GM12878 (cell line): ENCODE data around the gene CAT. TPM values are rescaled to one million over a fixed set of nuclear protein-coding genes. Genes with fewer than 3 reads are reported as not detected.

Experiments
- ATAC-seq: fragments of 200-7000 bp; cut with Tn5 transposase; 3 replicates; pipeline ENCODE4 v1.9.1; 2020; ENCODE audit warnings: mild to moderate bottlenecking, moderate library complexity
- BruUV-seq: library from RNA; stranded (reverse); fragments of 400-500 nt; replicated peaks from 2 replicates; lab custom pipeline; 2021; lab: Mats Ljungman, UMichigan
- CTCF ChIA-PET: fragments of 300-600 bp; sonication (Branson Sonifier 250); formaldehyde crosslinking; extraction: SDS; loops from one replicate; lab custom pipeline; 2021; ENCODE audit warnings: inconsistent platforms; lab: Yijun Ruan, JAX
- POLR2A ChIA-PET: fragments of 350-600 bp; formaldehyde crosslinking; extraction: SDS; loops from one replicate; lab custom pipeline; 2021; ENCODE audit warnings: inconsistent platforms; lab: Charles Lee
- RAD21 ChIA-PET: fragments of 300-600 bp; sonication (Branson Sonifier 250); formaldehyde crosslinking; loops from one replicate; lab custom pipeline; 2023; ENCODE audit warnings: antibody characterized with exemption; ENCODE audit not compliant: unreplicated experiment; lab: Charles Lee
- SMC1A ChIA-PET: fragments of 300-600 bp; sonication (Branson Sonifier 250); formaldehyde crosslinking; loops from one replicate; lab custom pipeline; 2023; ENCODE audit not compliant: unreplicated experiment, uncharacterized antibody; lab: Charles Lee
- DNase-seq: peaks from one replicate; pipeline ENCODE4 v3.0.0-alpha.2; 2011; ENCODE audit warnings: low read depth, low spot score
- FAIRE-seq: peaks from 3 replicates; lab custom pipeline; 2011; peaks lifted over from hg19 to GRCh38; lab: Jason Lieb, UNC
- H2AFZ ChIP-seq: 2 replicates; pipeline ENCODE4 v1.6.0; 2011; ENCODE audit warnings: low read depth, low read length, control low read depth; ENCODE audit not compliant: control insufficient read depth
- H3K27ac ChIP-seq: 2 replicates; pipeline ENCODE4 v1.5.1; 2011; ENCODE audit warnings: control low read depth; ENCODE audit not compliant: control insufficient read depth, insufficient read depth
- H3K27me3 ChIP-seq, 2 experiments: replicated peaks in 1 of 2; 2 replicates each; pipeline versions ENCODE4 v1.6.0 to v1.6.1; 2011; ENCODE audit warnings: low read length in 1 of 2; ENCODE audit not compliant: control insufficient read depth in 2 of 2, insufficient read depth in 2 of 2
- H3K36me3 ChIP-seq, 2 experiments: 2 replicates each; pipeline ENCODE4 v1.5.1; 2011; ENCODE audit warnings: low read length in 1 of 2; ENCODE audit not compliant: control insufficient read depth in 2 of 2, insufficient read depth in 2 of 2
- H3K4me1 ChIP-seq: 2 replicates; pipeline ENCODE4 v1.6.1; 2011; ENCODE audit warnings: mild to moderate bottlenecking, low read length, moderate library complexity, mixed read lengths; ENCODE audit not compliant: control insufficient read depth, insufficient read depth
- H3K4me2 ChIP-seq: 2 replicates; pipeline ENCODE4 v1.6.0; 2011; ENCODE audit warnings: control low read depth; ENCODE audit not compliant: control insufficient read depth, insufficient read depth
- H3K4me3 ChIP-seq: fragments of 200-600 bp; sonication (generic); 2 replicates; pipeline ENCODE4 v1.5.1; 2016
- H3K79me2 ChIP-seq: 2 replicates; pipeline ENCODE4 v1.6.0; 2011; ENCODE audit warnings: low read length; ENCODE audit not compliant: control insufficient read depth, insufficient read depth
- H3K9ac ChIP-seq: 2 replicates; pipeline ENCODE4 v1.8.0; 2011; ENCODE audit warnings: low read length, control low read depth, mixed read lengths; ENCODE audit not compliant: control insufficient read depth, insufficient read depth
- H3K9me3 ChIP-seq: replicated peaks from 3 replicates; pipeline ENCODE4 v1.5.1; 2011; ENCODE audit warnings: mild to moderate bottlenecking, low read length; ENCODE audit not compliant: control insufficient read depth, insufficient read depth
- H4K20me1 ChIP-seq: 2 replicates; pipeline ENCODE4 v1.6.0; 2011; ENCODE audit not compliant: control insufficient read depth, insufficient read depth
- ESRRA ChIP-seq: IDR thresholded peaks from 2 replicates; pipeline ENCODE4 v1.6.1; 2012; ENCODE audit warnings: mild to moderate bottlenecking, low read length, improper control_type of control experiment
- KDM1A ChIP-seq: fragments of 200-600 bp; sonication (generic); IDR thresholded peaks from 2 replicates; pipeline ENCODE4 v1.6.1; 2016; ENCODE audit warnings: borderline replicate concordance
- MTA3 ChIP-seq: IDR thresholded peaks from 2 replicates; pipeline ENCODE4 v1.6.1; 2012; ENCODE audit warnings: low read length, inconsistent platforms, borderline replicate concordance
- MYB ChIP-seq: fragments of 150-350 bp; IDR thresholded peaks from 2 replicates; pipeline ENCODE4 v1.6.1; 2014; ENCODE audit warnings: mild to moderate bottlenecking, low read depth, low read length, borderline replicate concordance
- MYC ChIP-seq: IDR thresholded peaks from 2 replicates; pipeline ENCODE4 v1.6.1; 2011; ENCODE audit warnings: mild to moderate bottlenecking, low read length, moderate library complexity, inconsistent platforms; ENCODE audit not compliant: insufficient read depth, insufficient replicate concordance, insufficient read length, severe bottlenecking
- NRF1 ChIP-seq: conservative IDR thresholded peaks from 2 replicates; pipeline ENCODE4 v1.6.1; 2011; ENCODE audit warnings: mild to moderate bottlenecking, low read depth, low read length, improper control_type of control experiment
- RAD21 ChIP-seq: IDR thresholded peaks from 2 replicates; pipeline ENCODE4 v1.6.1; 2011; ENCODE audit warnings: mild to moderate bottlenecking, low read depth, low read length, moderate library complexity; ENCODE audit not compliant: insufficient read depth
- RAD51 ChIP-seq: fragments of 450-650 bp; IDR thresholded peaks from 2 replicates; pipeline ENCODE4 v1.6.1; 2016; ENCODE audit warnings: moderate library complexity, mild to moderate bottlenecking, inconsistent platforms
- TCF3 ChIP-seq: IDR thresholded peaks from 2 replicates; pipeline ENCODE4 v1.6.1; 2012; ENCODE audit warnings: low read depth, mild to moderate bottlenecking, low read length, borderline replicate concordance; ENCODE audit not compliant: insufficient read depth
- ZZZ3 ChIP-seq: IDR thresholded peaks from 2 replicates; pipeline ENCODE4 v1.6.1; 2011; ENCODE audit warnings: low read depth; ENCODE audit not compliant: control insufficient read depth, insufficient read length
- WGBS: methylation state at CpG from one replicate; pipeline ENCODE4 v1.1.6; 2016; ENCODE audit warnings: low lambda C conversion rate; ENCODE audit not compliant: insufficient replicate concordance, insufficient coverage; ENCODE audit errors: missing lambda C conversion rate; 5-methylcytosine and 5-hydroxymethylcytosine counted together
- in situ Hi-C: fragments of 300-500 bp; cut with MboI; formaldehyde crosslinking; loops from 9 replicates; pipeline ENCODE4 v1.14.3; 2018; ENCODE audit warnings: mixed read lengths
- intact Hi-C: fragments of 100-400 bp; cut with micrococcal nuclease; formaldehyde crosslinking; loops from one replicate; pipeline ENCODE4 v1.14.2; 2022; ENCODE audit not compliant: unreplicated experiment
- polyA plus RNA-seq, 11 experiments: library from polyadenylated mRNA; depleted of rRNA in 4 of 11; unstranded in 6 of 11; stranded (reverse) in 5 of 11; fragments of >200 nt; fragmentation: Nextera tagmentation in 4 of 11; fragmentation: Illumina TruSeq in 1 of 11; extraction: Ambion mirVana in 4 of 11; extraction: Trizol in 1 of 11; gene quantifications; 1 replicate in 1 of 11; 2 replicates in 10 of 11; pipeline versions ENCODE4 v1.2.1 to v1.2.3, GENCODE V29; 2011 to 2016; ENCODE audit warnings: inconsistent platforms in 2 of 11, missing spikeins in 2 of 11, low read depth in 1 of 11
- total RNA-seq, 4 experiments: library from RNA; depleted of rRNA in 3 of 4; stranded (reverse); fragments of >200 nt in 3 of 4; fragmentation: Illumina TruSeq in 1 of 4; extraction: Trizol in 1 of 4; gene quantifications; 2 replicates each; pipeline versions ENCODE4 v1.2.1 to v1.2.3, GENCODE V29; 2013 to 2021
- TF ChIP-seq, protein P1 (sequence below): fragments of 450-650 bp; IDR thresholded peaks from 2 replicates; pipeline ENCODE4 v1.6.1; 2018; ENCODE audit warnings: borderline replicate concordance, mild to moderate bottlenecking; ENCODE audit not compliant: partially characterized antibody
- TF ChIP-seq, protein P2 (sequence below): fragments of 450-650 bp; IDR thresholded peaks from 2 replicates; pipeline ENCODE4 v1.6.1; 2016; ENCODE audit warnings: mild to moderate bottlenecking

The CAT gene
- total and polyA plus RNA-seq, 10 of the 15 experiments (the other 5 are each of a cell fraction or from before 2014, with no cell fraction given), result 22.4 to 71.3 (median 33.6) TPM

DNA sequence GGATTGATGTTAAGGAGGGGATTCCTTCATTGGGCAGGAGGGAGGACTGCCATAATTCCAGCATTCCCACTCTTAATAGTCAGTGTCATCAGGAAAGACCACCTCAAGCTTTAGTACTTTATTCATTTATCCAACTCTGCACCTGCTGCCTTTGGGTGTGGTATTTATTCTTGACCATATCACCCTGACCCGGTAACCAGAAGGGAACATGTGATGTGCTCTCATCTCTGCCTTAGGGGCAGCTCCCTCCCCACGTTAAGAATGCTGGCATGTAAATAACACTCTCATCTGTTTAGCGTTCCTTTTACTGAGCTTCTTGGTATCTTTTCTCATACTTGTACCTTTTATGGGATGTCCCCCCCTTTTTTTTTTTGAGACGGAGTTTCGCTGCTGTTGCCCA lies 7.7 kb downstream of the CAT start:
- SMC1A ChIA-PET, result interaction anchor here (0.8 to 1.0 kb wide), 2 partner anchors 9 to 12 kb away, joined by 3 read pairs; no protein-coding TSS in a partner anchor
- Histone ChIP-seq H3K9me3 (no peaks in the 10 kb centered on the region; the same call in 2 of the 3 replicates), H2AFZ (no peak overlapping the region), H3K4me2 (no peak overlapping the region), H3K4me3 (no peak overlapping the region), H3K36me3 (peaks cover 0 to 7% of the 10 kb centered on the region in 2 experiments; a peak in 2 of 4 replicates), H3K9ac (no peak overlapping the region), H4K20me1 (no peaks in the 10 kb centered on the region), H3K79me2 (peaks cover 7% of the 10 kb centered on the region)
- no TSS peak for BruUV-seq
- FAIRE-seq (no peak), DNase-seq (no peak)
- intact Hi-C loops, result no loop called here
- POLR2A ChIA-PET, result interaction anchor here (0.6 kb wide), 1 partner anchor 9 kb away, joined by 3 read pairs; no protein-coding TSS in a partner anchor
- CTCF ChIA-PET, result interaction anchor here (0.6 kb wide), 1 partner anchor 1652 kb away, joined by 5 read pairs; the partner anchor contains the start of gene CCDC73
- TF ChIP-seq KDM1A, result no peak
- TF ChIP-seq MYC, result no peak
- TF ChIP-seq, protein P1, sequence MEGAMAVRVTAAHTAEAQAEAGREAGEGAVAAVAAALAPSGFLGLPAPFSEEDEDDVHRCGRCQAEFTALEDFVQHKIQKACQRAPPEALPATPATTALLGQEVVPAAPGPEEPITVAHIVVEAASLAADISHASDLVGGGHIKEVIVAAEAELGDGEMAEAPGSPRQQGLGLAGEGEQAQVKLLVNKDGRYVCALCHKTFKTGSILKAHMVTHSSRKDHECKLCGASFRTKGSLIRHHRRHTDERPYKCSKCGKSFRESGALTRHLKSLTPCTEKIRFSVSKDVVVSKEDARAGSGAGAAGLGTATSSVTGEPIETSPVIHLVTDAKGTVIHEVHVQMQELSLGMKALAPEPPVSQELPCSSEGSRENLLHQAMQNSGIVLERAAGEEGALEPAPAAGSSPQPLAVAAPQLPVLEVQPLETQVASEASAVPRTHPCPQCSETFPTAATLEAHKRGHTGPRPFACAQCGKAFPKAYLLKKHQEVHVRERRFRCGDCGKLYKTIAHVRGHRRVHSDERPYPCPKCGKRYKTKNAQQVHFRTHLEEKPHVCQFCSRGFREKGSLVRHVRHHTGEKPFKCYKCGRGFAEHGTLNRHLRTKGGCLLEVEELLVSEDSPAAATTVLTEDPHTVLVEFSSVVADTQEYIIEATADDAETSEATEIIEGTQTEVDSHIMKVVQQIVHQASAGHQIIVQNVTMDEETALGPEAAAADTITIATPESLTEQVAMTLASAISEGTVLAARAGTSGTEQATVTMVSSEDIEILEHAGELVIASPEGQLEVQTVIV, result no peak
- TF ChIP-seq MTA3, result no peak
- no peak for TF ChIP-seq NRF1
- TF ChIP-seq, protein P2, sequence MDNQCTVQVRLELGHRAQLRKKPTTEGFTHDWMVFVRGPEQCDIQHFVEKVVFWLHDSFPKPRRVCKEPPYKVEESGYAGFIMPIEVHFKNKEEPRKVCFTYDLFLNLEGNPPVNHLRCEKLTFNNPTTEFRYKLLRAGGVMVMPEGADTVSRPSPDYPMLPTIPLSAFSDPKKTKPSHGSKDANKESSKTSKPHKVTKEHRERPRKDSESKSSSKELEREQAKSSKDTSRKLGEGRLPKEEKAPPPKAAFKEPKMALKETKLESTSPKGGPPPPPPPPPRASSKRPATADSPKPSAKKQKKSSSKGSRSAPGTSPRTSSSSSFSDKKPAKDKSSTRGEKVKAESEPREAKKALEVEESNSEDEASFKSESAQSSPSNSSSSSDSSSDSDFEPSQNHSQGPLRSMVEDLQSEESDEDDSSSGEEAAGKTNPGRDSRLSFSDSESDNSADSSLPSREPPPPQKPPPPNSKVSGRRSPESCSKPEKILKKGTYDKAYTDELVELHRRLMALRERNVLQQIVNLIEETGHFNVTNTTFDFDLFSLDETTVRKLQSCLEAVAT, result no peak
- TF ChIP-seq RAD21, result no peak
- TF ChIP-seq ESRRA, result no peak
- TF ChIP-seq RAD51, result no peak
- TF ChIP-seq ZZZ3, result no peak
- TF ChIP-seq MYB, result no peak
- TF ChIP-seq TCF3, result no peak
- TF ChIP-seq, all 136 proteins: peak for 0
- no peaks in the 10 kb centered on the region for H3K27me3 ChIP-seq
- in situ Hi-C loops, result no loop called here
- H3K4me1 ChIP-seq, result peaks cover 32% of the 10 kb centered on the region
- no peak for ATAC-seq
- 94% methylated on average over 3 of the region's 5 CpGs for WGBS
- no peak overlapping the region for H3K27ac ChIP-seq
- RAD21 ChIA-PET, result no interaction called here
